Breast epithelium (tissue), 3 donors: ENCODE data around the gene IPO9.

Source experiments
- CTCF ChIP-seq, 3 donors: fragments of 450-650 bp; IDR thresholded peaks; one replicate each; pipeline ENCODE4 v1.5.1; 2016 to 2017; ENCODE audit warnings: antibody characterized with exemption in 3 of 3, mild to moderate bottlenecking in 3 of 3, moderate library complexity in 3 of 3
- POLR2A ChIP-seq: fragments of 450-650 bp; IDR thresholded peaks from one replicate; pipeline ENCODE4 v1.6.1; 2016; ENCODE audit warnings: antibody characterized with exemption, mild to moderate bottlenecking, moderate library complexity

- TF ChIP-seq CTCF (IDR thresholded peaks at IDR 0.05): no peak
- no peak for TF ChIP-seq POLR2A
Measured at GRCh38 chr1:201887116-201887866, 58.3 kb downstream of the IPO9 start.
